Esophagus muscularis mucosa (tissue), 4 donors: ENCODE measurements around the gene C14orf119. TPM values are rescaled to one million over a fixed set of nuclear protein-coding genes. Genes with fewer than 3 reads are reported as not detected.
A peak's percentile ranks its signal among the peaks of the same experiment; 100 is the strongest.

Source experiments
- DNase-seq: peaks from one replicate; pipeline ENCODE4 v3.0.0-alpha.2; 2017; ENCODE audit errors: extremely low spot score
- H3K27ac ChIP-seq, 4 donors: fragments of 200-600 bp; sonication (generic); replicated peaks in 1 of 4; 1 replicate in 3 of 4; 2 replicates in 1 of 4; pipeline ENCODE4 v1.5.1; 2016 to 2019; ENCODE audit warnings: mild to moderate bottlenecking in 1 of 4
- H3K27me3 ChIP-seq, 4 donors: fragments of 200-600 bp; sonication (generic); one replicate each; pipeline versions ENCODE4 v1.5.1 to v1.6.0; 2016 to 2019
- H3K36me3 ChIP-seq, 4 donors: fragments of 200-600 bp; sonication (generic); one replicate each; pipeline ENCODE4 v1.5.1; 2016 to 2019
- H3K4me1 ChIP-seq, 4 donors: fragments of 200-600 bp; sonication (generic); one replicate each; pipeline ENCODE4 v1.5.1; 2016 to 2019
- H3K4me3 ChIP-seq, 4 donors: fragments of 200-600 bp; sonication (generic); 1 replicate in 2 of 4; 2 replicates in 2 of 4; pipeline ENCODE4 v1.5.1; 2016 to 2019; ENCODE audit warnings: mild to moderate bottlenecking in 4 of 4, moderate library complexity in 1 of 4
- H3K9me3 ChIP-seq, 4 donors: fragments of 200-600 bp; sonication (generic); 1 replicate in 3 of 4; 2 replicates in 1 of 4; pipeline ENCODE4 v1.5.1; 2016 to 2019
- EP300 ChIP-seq: sonication (generic); formaldehyde crosslinking; IDR thresholded peaks from one replicate; pipeline ENCODE4 v1.6.1; 2017; ENCODE audit warnings: antibody characterized with exemption
- POLR2A ChIP-seq: fragments of 450-650 bp; IDR thresholded peaks from one replicate; pipeline ENCODE4 v1.6.1; 2017; ENCODE audit warnings: antibody characterized with exemption, moderate library complexity, mild to moderate bottlenecking, low read depth
- POLR2AphosphoS5 ChIP-seq, 2 donors: sonication (generic); formaldehyde crosslinking; IDR thresholded peaks; one replicate each; pipeline ENCODE4 v1.6.1; 2017; ENCODE audit warnings: antibody characterized with exemption in 2 of 2
- WGBS: methylation state at CpG from one replicate; pipeline ENCODE4 v1.1.5; 2018; 5-methylcytosine and 5-hydroxymethylcytosine counted together
- intact Hi-C: fragments of 100-400 bp; cut with DNase I; formaldehyde crosslinking; loops from one replicate; pipeline ENCODE4 v1.15.1; 2023
- total RNA-seq, 4 donors: library from RNA; depleted of rRNA; stranded (reverse); fragments of >200 nt; gene quantifications; one replicate each; pipeline versions ENCODE4 v1.1.0 to v1.2.1, GENCODE V29; 2016
- TF ChIP-seq, protein P1 (sequence below), 3 experiments: fragments of 200-600 bp in 2 of 3; fragments of 450-650 bp in 1 of 3; sonication (generic) in 2 of 3; IDR thresholded peaks; one replicate each; pipeline ENCODE4 v1.5.1; 2017 to 2019; ENCODE audit warnings: antibody characterized with exemption in 3 of 3, mild to moderate bottlenecking in 2 of 3, moderate library complexity in 1 of 3

Gene C14orf119
- total RNA-seq, 4 donors from 2014 or later, result 21.2 to 42.5 (median 34.0) TPM

GRCh38 chr14:23060536-23061260 lies 34.6 kb upstream of the C14orf119 start:
- no peaks in the 10 kb centered on the region for H3K27me3 ChIP-seq
- 88% methylated on average over 17 of the region's 17 CpGs for WGBS
- TF ChIP-seq POLR2A (no peak), EP300 (no peak), POLR2AphosphoS5 (IDR thresholded peaks at IDR 0.05) (no peak)
- TF ChIP-seq, protein P1, sequence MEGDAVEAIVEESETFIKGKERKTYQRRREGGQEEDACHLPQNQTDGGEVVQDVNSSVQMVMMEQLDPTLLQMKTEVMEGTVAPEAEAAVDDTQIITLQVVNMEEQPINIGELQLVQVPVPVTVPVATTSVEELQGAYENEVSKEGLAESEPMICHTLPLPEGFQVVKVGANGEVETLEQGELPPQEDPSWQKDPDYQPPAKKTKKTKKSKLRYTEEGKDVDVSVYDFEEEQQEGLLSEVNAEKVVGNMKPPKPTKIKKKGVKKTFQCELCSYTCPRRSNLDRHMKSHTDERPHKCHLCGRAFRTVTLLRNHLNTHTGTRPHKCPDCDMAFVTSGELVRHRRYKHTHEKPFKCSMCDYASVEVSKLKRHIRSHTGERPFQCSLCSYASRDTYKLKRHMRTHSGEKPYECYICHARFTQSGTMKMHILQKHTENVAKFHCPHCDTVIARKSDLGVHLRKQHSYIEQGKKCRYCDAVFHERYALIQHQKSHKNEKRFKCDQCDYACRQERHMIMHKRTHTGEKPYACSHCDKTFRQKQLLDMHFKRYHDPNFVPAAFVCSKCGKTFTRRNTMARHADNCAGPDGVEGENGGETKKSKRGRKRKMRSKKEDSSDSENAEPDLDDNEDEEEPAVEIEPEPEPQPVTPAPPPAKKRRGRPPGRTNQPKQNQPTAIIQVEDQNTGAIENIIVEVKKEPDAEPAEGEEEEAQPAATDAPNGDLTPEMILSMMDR (IDR thresholded peaks at IDR 0.05), result no peak
- H3K9me3 ChIP-seq, result no peaks in the 10 kb centered on the region
- no peak for DNase-seq
- peaks cover 45 to 76% (median 72%) of the 10 kb centered on the region in 4 donors for H3K36me3 ChIP-seq
- no peak overlapping the region for H3K4me3 ChIP-seq
- H3K27ac ChIP-seq, result peak overlapping the region in 3 of 4 donors; percentile 49 to 70 (median 63)
- intact Hi-C loops, result no loop called here
- H3K4me1 ChIP-seq, result peaks cover 23 to 44% (median 39%) of the 10 kb centered on the region in 4 donors

- no peak for DNase-seq
- whole genome bisulfite sequencing, result 15% methylated on average over 4 of the region's 4 CpGs
- peak; percentile 71 to 73 for TF ChIP-seq POLR2AphosphoS5 (IDR thresholded peaks at IDR 0.05)
- TF ChIP-seq POLR2A, result no peak
- Histone ChIP-seq H3K27me3 (no peaks in the 10 kb centered on the region), H3K36me3 (peaks cover 48 to 89% (median 84%) of the 10 kb centered on the region in 4 donors), H3K27ac (peak overlapping the region; percentile 49 to 70 (median 60)), H3K4me3 (no peak overlapping the region), H3K4me1 (peaks cover 12 to 31% (median 26%) of the 10 kb centered on the region in 4 donors), H3K9me3 (no peaks in the 10 kb centered on the region)
- intact Hi-C loops, result no loop called here
Observed at GRCh38 chr14:23062002-23062401, 33.3 kb upstream of the C14orf119 start.

GRCh38 chr14:23063601-23064000 lies 31.7 kb upstream of the C14orf119 start:
- no peak for DNase-seq
- TF ChIP-seq POLR2AphosphoS5 (IDR thresholded peaks at IDR 0.05), result peak in 1 of 2 donors; percentile 3
- TF ChIP-seq, protein P1 (IDR thresholded peaks at IDR 0.05), result no peak

GRCh38 chr14:23066368-23066767 lies 28.9 kb upstream of the C14orf119 start:
- no peaks in the 10 kb centered on the region for H3K27me3 ChIP-seq
- 87% methylated on average over 3 of the region's 3 CpGs for WGBS
- H3K27ac ChIP-seq, result no peak overlapping the region
- no peak for DNase-seq
- H3K4me3 ChIP-seq, result no peak overlapping the region
- H3K9me3 ChIP-seq, result no peaks in the 10 kb centered on the region
- TF ChIP-seq, protein P1 (IDR thresholded peaks at IDR 0.05), result no peak
- TF ChIP-seq POLR2AphosphoS5 (IDR thresholded peaks at IDR 0.05) (no peak), POLR2A (no peak)
- H3K36me3 ChIP-seq, result peaks cover 29 to 79% (median 75%) of the 10 kb centered on the region in 4 donors
- intact Hi-C loops, result no loop called here
- H3K4me1 ChIP-seq, result peaks cover 22 to 48% (median 46%) of the 10 kb centered on the region in 4 donors

More at GRCh38 chr14:23063601-23064000, 31.7 kb upstream of the C14orf119 start:
- peaks cover 11 to 26% (median 22%) of the 10 kb centered on the region in 4 donors for H3K4me1 ChIP-seq
- no peak overlapping the region for H3K27ac ChIP-seq
- no peaks in the 10 kb centered on the region for H3K9me3 ChIP-seq
- H3K4me3 ChIP-seq, result no peak overlapping the region
- H3K27me3 ChIP-seq, result no peaks in the 10 kb centered on the region
- intact Hi-C loops, result no loop called here
- peaks cover 55 to 100% (median 99%) of the 10 kb centered on the region in 4 donors for H3K36me3 ChIP-seq
- 86% methylated on average over 5 of the region's 5 CpGs for WGBS

- no peak overlapping the region for H3K4me3 ChIP-seq
- DNase-seq, result no peak
- no peaks in the 10 kb centered on the region for H3K9me3 ChIP-seq
- TF ChIP-seq EP300, result no peak
- TF ChIP-seq, protein P1 (IDR thresholded peaks at IDR 0.05), result no peak
- TF ChIP-seq POLR2AphosphoS5 (IDR thresholded peaks at IDR 0.05), result no peak
- no peak for TF ChIP-seq POLR2A
- WGBS, result 80% methylated on average over 22 of the region's 23 CpGs
- no peaks in the 10 kb centered on the region for H3K27me3 ChIP-seq
- peaks cover 22 to 47% (median 46%) of the 10 kb centered on the region in 4 donors for H3K4me1 ChIP-seq
- H3K27ac ChIP-seq, result no peak overlapping the region
- intact Hi-C loops, result no loop called here
- H3K36me3 ChIP-seq, result peaks cover 27 to 71% (median 68%) of the 10 kb centered on the region in 4 donors
Observed at GRCh38 chr14:23066855-23067744, 28.2 kb upstream of the C14orf119 start.
